ENCODE results near the gene ZBTB24. TPM values are rescaled to one million over a fixed set of nuclear protein-coding genes. Genes with fewer than 3 reads are reported as not detected.

ZBTB24 gene
- total RNA-seq, 4 donors from 2014 or later = 3.7 to 10.5 (median 6.1) TPM

- in situ Hi-C loops (cut with MboI; ENCODE audit: low sequenced_read_pairs in 4 of 4) = no loop called here
- no peak for ATAC-seq
- no peaks in the 10 kb centered on the region for H3K9me3 ChIP-seq
Observed at GRCh38 chr6:109506314-109506713, 23.3 kb upstream of the ZBTB24 start.

GRCh38 chr6:109503327-109504224 lies 20.6 kb upstream of the ZBTB24 start:
- no peak for TF ChIP-seq CTCF (IDR thresholded peaks at IDR 0.05 in 4 of 5, conservative IDR thresholded peaks at IDR 0.05 in 1 of 5)
- no peak for TF ChIP-seq POLR2A (IDR thresholded peaks at IDR 0.05)
- Histone ChIP-seq H3K36me3 (no peaks in the 10 kb centered on the region), H3K27me3 (no peaks in the 10 kb centered on the region), H3K9me3 (no peaks in the 10 kb centered on the region), H3K27ac (no peak overlapping the region), H3K4me3 (no peak overlapping the region), H3K4me1 (no peaks in the 10 kb centered on the region)
- DNase-seq (no peak), ATAC-seq (no peak)
- intact Hi-C loops (cut with DNase I; ENCODE audit: low total_unique reads) (no loop called here), in situ Hi-C loops (cut with MboI; ENCODE audit: low sequenced_read_pairs in 4 of 4) (no loop called here)

More at GRCh38 chr6:109506314-109506713, 23.3 kb upstream of the ZBTB24 start:
- no peaks in the 10 kb centered on the region for H3K27me3 ChIP-seq
- H3K4me1 ChIP-seq = no peaks in the 10 kb centered on the region
- H3K36me3 ChIP-seq = no peaks in the 10 kb centered on the region
- no peak for TF ChIP-seq CTCF (IDR thresholded peaks at IDR 0.05 in 4 of 5, conservative IDR thresholded peaks at IDR 0.05 in 1 of 5)
- TF ChIP-seq POLR2A (IDR thresholded peaks at IDR 0.05) = no peak
- H3K4me3 ChIP-seq = no peak overlapping the region
- no peak for DNase-seq
- no peak overlapping the region for H3K27ac ChIP-seq
- intact Hi-C loops (cut with DNase I; ENCODE audit: low total_unique reads) = no loop called here

DNA sequence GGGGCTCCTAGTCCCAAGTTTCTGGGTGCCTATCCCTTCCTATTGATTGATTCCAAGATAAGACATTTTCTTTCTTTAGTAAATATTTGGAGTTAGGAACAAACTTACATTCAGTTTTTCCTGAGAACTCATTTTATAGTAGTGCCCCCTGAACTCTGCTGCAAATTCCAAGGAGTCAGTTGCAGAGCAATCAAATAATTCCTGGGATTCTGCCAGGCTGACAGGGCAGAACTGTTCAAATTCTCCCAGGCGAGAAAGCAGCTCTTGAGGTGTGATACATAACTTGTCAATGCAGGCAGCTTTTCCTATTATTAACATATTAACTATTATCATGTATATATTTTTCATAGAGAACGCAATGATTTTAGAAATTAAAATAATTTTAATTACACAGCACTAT lies 15.9 kb upstream of the ZBTB24 start:
- TF ChIP-seq POLR2A (IDR thresholded peaks at IDR 0.05) (no peak), CTCF (IDR thresholded peaks at IDR 0.05 in 4 of 5, conservative IDR thresholded peaks at IDR 0.05 in 1 of 5) (no peak)
- no peaks in the 10 kb centered on the region for H3K27me3 ChIP-seq
- no peaks in the 10 kb centered on the region for H3K36me3 ChIP-seq
- H3K27ac ChIP-seq = no peak overlapping the region
- no peaks in the 10 kb centered on the region for H3K9me3 ChIP-seq
- intact Hi-C loops (cut with DNase I; ENCODE audit: low total_unique reads) (no loop called here), in situ Hi-C loops (cut with MboI; ENCODE audit: low sequenced_read_pairs in 4 of 4) (no loop called here)
- H3K4me3 ChIP-seq = no peak overlapping the region
- H3K4me1 ChIP-seq = no peaks in the 10 kb centered on the region
- DNase-seq = no peak
- ATAC-seq = no peak

GRCh38 chr6:109498052-109498451 lies 15.0 kb upstream of the ZBTB24 start:
- H3K4me1 ChIP-seq = no peaks in the 10 kb centered on the region
- no peak overlapping the region for H3K27ac ChIP-seq
- TF ChIP-seq CTCF (IDR thresholded peaks at IDR 0.05 in 4 of 5, conservative IDR thresholded peaks at IDR 0.05 in 1 of 5) = no peak
- no peak for TF ChIP-seq POLR2A (IDR thresholded peaks at IDR 0.05)
- H3K27me3 ChIP-seq = no peaks in the 10 kb centered on the region
- H3K4me3 ChIP-seq = no peak overlapping the region
- DNase-seq (no peak), ATAC-seq (no peak)
- no peaks in the 10 kb centered on the region for H3K9me3 ChIP-seq
- in situ Hi-C loops (cut with MboI; ENCODE audit: low sequenced_read_pairs in 4 of 4) = no loop called here
- no peaks in the 10 kb centered on the region for H3K36me3 ChIP-seq
- intact Hi-C loops (cut with DNase I; ENCODE audit: low total_unique reads) = no loop called here
